Mesendoderm (in vitro differentiated cells): ENCODE measurements around the gene HERPUD1.
A peak's percentile ranks its signal among the peaks of the same experiment; 100 is the strongest.

Source experiments
- DNase-seq: peaks from one replicate; pipeline ENCODE4 v3.0.0; 2013
- H2AK5ac ChIP-seq: 2 replicates; pipeline ENCODE4 v1.6.1; 2013; ENCODE audit warnings: low read length, inconsistent platforms
- H2BK120ac ChIP-seq: 2 replicates; pipeline ENCODE4 v1.6.1; 2013; ENCODE audit warnings: low read depth, mild to moderate bottlenecking, low read length, moderate library complexity, mixed read lengths
- H2BK15ac ChIP-seq: replicated peaks from 2 replicates; pipeline ENCODE4 v1.6.1; 2013; ENCODE audit warnings: low read depth, mild to moderate bottlenecking, moderate library complexity
- H2BK5ac ChIP-seq: 2 replicates; pipeline ENCODE4 v1.6.1; 2013; ENCODE audit warnings: low read length, inconsistent platforms
- H3K18ac ChIP-seq: 2 replicates; pipeline ENCODE4 v1.6.1; 2013; ENCODE audit warnings: mild to moderate bottlenecking, low read length, mixed read lengths
- H3K23ac ChIP-seq: one replicate; pipeline ENCODE4 v1.6.1; 2013; ENCODE audit warnings: low read length
- H3K27ac ChIP-seq: 2 replicates; pipeline ENCODE4 v1.5.1; 2013; ENCODE audit warnings: low read depth, mild to moderate bottlenecking, inconsistent platforms, low read length, moderate library complexity
- H3K27me3 ChIP-seq: 2 replicates; pipeline ENCODE4 v1.6.1; 2013; ENCODE audit warnings: low read length, control low read depth, mild to moderate bottlenecking, inconsistent platforms; ENCODE audit not compliant: insufficient read depth, poor library complexity
- H3K36me3 ChIP-seq: 2 replicates; pipeline ENCODE4 v1.6.1; 2013; ENCODE audit warnings: low read length, inconsistent platforms; ENCODE audit not compliant: control insufficient read depth, insufficient read depth
- H3K4ac ChIP-seq: one replicate; pipeline ENCODE4 v1.6.1; 2013; ENCODE audit warnings: low read depth, mild to moderate bottlenecking, low read length, moderate library complexity
- H3K4me1 ChIP-seq: 2 replicates; pipeline ENCODE4 v1.6.1; 2013; ENCODE audit warnings: low read depth, low read length, inconsistent platforms; ENCODE audit not compliant: control insufficient read depth
- H3K4me2 ChIP-seq: 2 replicates; pipeline ENCODE4 v1.6.1; 2013; ENCODE audit warnings: low read length
- H3K4me3 ChIP-seq: 2 replicates; pipeline ENCODE4 v1.5.1; 2013; ENCODE audit warnings: mild to moderate bottlenecking, low read length
- H3K56ac ChIP-seq: one replicate; pipeline ENCODE4 v1.6.1; 2013; ENCODE audit warnings: low read length
- H3K79me1 ChIP-seq: 2 replicates; pipeline ENCODE4 v1.6.1; 2013; ENCODE audit warnings: low read length, inconsistent platforms
- H3K79me2 ChIP-seq: 2 replicates; pipeline ENCODE4 v1.6.1; 2013; ENCODE audit warnings: mild to moderate bottlenecking, low read length; ENCODE audit not compliant: control insufficient read depth, insufficient read depth
- H3K9ac ChIP-seq: 2 replicates; pipeline ENCODE4 v1.6.1; 2013; ENCODE audit warnings: low read length, inconsistent platforms
- H4K5ac ChIP-seq: one replicate; pipeline ENCODE4 v1.6.1; 2013; ENCODE audit warnings: low read length
- H4K8ac ChIP-seq: one replicate; pipeline ENCODE4 v1.6.1; 2013; ENCODE audit warnings: low read depth, mild to moderate bottlenecking, control low read depth, low read length, moderate library complexity
- WGBS: extraction: QIAGEN DNeasy Blood & Tissue Kit; methylation state at CpG from one replicate; pipeline ENCODE4 v1.1.7; 2013; ENCODE audit warnings: low lambda C conversion rate, missing lambda C conversion rate; ENCODE audit not compliant: insufficient coverage; ENCODE audit errors: extremely low coverage; 5-methylcytosine and 5-hydroxymethylcytosine counted together

The HERPUD1 gene

GRCh38 chr16:56982695-56983094 lies 50.8 kb downstream of the HERPUD1 start:
- Histone ChIP-seq H2BK120ac (no peak overlapping the region), H3K4me2 (no peak overlapping the region), H3K27ac (no peak overlapping the region), H3K4ac (no peak overlapping the region), H3K56ac (no peak overlapping the region), H2AK5ac (no peak overlapping the region), H2BK5ac (no peak overlapping the region), H3K79me2 (no peaks in the 10 kb centered on the region), H3K4me1 (no peaks in the 10 kb centered on the region), H4K5ac (no peak overlapping the region), H4K8ac (no peak overlapping the region), H3K4me3 (no peak overlapping the region), H3K23ac (no peak overlapping the region), H3K18ac (no peak overlapping the region), H3K79me1 (no peaks in the 10 kb centered on the region), H3K9ac (no peak overlapping the region), H3K27me3 (no peaks in the 10 kb centered on the region), H2BK15ac (no peak overlapping the region), H3K36me3 (no peaks in the 10 kb centered on the region)
- no CpG with 5 or more reads among the region's 2 CpGs for WGBS
- no peak for DNase-seq

GRCh38 chr16:56983211-56983751 lies 51.3 kb downstream of the HERPUD1 start:
- no peak overlapping the region for H2BK5ac ChIP-seq
- H3K79me2 ChIP-seq = no peaks in the 10 kb centered on the region
- H4K5ac ChIP-seq = no peak overlapping the region
- H2BK15ac ChIP-seq = no peak overlapping the region
- no peak overlapping the region for H2BK120ac ChIP-seq
- H3K4me2 ChIP-seq = no peak overlapping the region
- no peak overlapping the region for H3K18ac ChIP-seq
- no peak for DNase-seq
- no peak overlapping the region for H3K9ac ChIP-seq
- H3K27ac ChIP-seq = no peak overlapping the region
- H2AK5ac ChIP-seq = no peak overlapping the region
- no peaks in the 10 kb centered on the region for H3K79me1 ChIP-seq
- no peak overlapping the region for H3K4ac ChIP-seq
- WGBS = no CpG with 5 or more reads among the region's 9 CpGs
- no peak overlapping the region for H3K4me3 ChIP-seq
- H3K4me1 ChIP-seq = no peaks in the 10 kb centered on the region
- no peaks in the 10 kb centered on the region for H3K36me3 ChIP-seq
- no peak overlapping the region for H4K8ac ChIP-seq
- H3K23ac ChIP-seq = no peak overlapping the region
- no peak overlapping the region for H3K56ac ChIP-seq
- no peaks in the 10 kb centered on the region for H3K27me3 ChIP-seq

GRCh38 chr16:56984639-56985038 lies 52.7 kb downstream of the HERPUD1 start:
- H3K4me3 ChIP-seq = no peak overlapping the region
- H2BK120ac ChIP-seq = no peak overlapping the region
- no peak overlapping the region for H3K4ac ChIP-seq
- H3K79me2 ChIP-seq = no peaks in the 10 kb centered on the region
- no peaks in the 10 kb centered on the region for H3K36me3 ChIP-seq
- peaks cover 3% of the 10 kb centered on the region for H3K27me3 ChIP-seq
- no peak overlapping the region for H3K56ac ChIP-seq
- H3K18ac ChIP-seq = no peak overlapping the region
- H2BK5ac ChIP-seq = no peak overlapping the region
- no peak overlapping the region for H3K4me2 ChIP-seq
- H3K4me1 ChIP-seq = no peaks in the 10 kb centered on the region
- no CpG with 5 or more reads among the region's 6 CpGs for WGBS
- no peak overlapping the region for H4K5ac ChIP-seq
- H3K23ac ChIP-seq = no peak overlapping the region
- no peak overlapping the region for H3K9ac ChIP-seq
- H4K8ac ChIP-seq = no peak overlapping the region
- no peak overlapping the region for H2BK15ac ChIP-seq
- no peak overlapping the region for H2AK5ac ChIP-seq
- H3K79me1 ChIP-seq = no peaks in the 10 kb centered on the region
- H3K27ac ChIP-seq = no peak overlapping the region
- DNase-seq = peak; percentile 42

GRCh38 chr16:56985288-56985961 lies 53.5 kb downstream of the HERPUD1 start:
- Histone ChIP-seq H2BK120ac (no peak overlapping the region), H4K5ac (no peak overlapping the region)

GRCh38 chr16:56985962-56986360 lies 54.0 kb downstream of the HERPUD1 start:
- no peak overlapping the region for H3K56ac ChIP-seq
- H4K8ac ChIP-seq = no peak overlapping the region
- no peak overlapping the region for H4K5ac ChIP-seq
- no CpG with 5 or more reads among the region's 2 CpGs for WGBS
- H3K27ac ChIP-seq = no peak overlapping the region
- no peaks in the 10 kb centered on the region for H3K79me2 ChIP-seq
- DNase-seq = no peak
- no peaks in the 10 kb centered on the region for H3K79me1 ChIP-seq
- no peak overlapping the region for H3K23ac ChIP-seq
- no peak overlapping the region for H2BK5ac ChIP-seq
- no peak overlapping the region for H2BK120ac ChIP-seq
- H3K4me1 ChIP-seq = no peaks in the 10 kb centered on the region
- H3K4ac ChIP-seq = no peak overlapping the region
- H3K4me2 ChIP-seq = no peak overlapping the region
- H3K36me3 ChIP-seq = no peaks in the 10 kb centered on the region
- no peak overlapping the region for H2BK15ac ChIP-seq
- H2AK5ac ChIP-seq = no peak overlapping the region
- H3K18ac ChIP-seq = no peak overlapping the region
- H3K4me3 ChIP-seq = no peak overlapping the region
- H3K9ac ChIP-seq = no peak overlapping the region
- peaks cover 8% of the 10 kb centered on the region for H3K27me3 ChIP-seq

More at GRCh38 chr16:56985288-56985961, 53.5 kb downstream of the HERPUD1 start:
- Histone ChIP-seq H3K56ac (no peak overlapping the region), H2BK5ac (no peak overlapping the region), H3K9ac (no peak overlapping the region), H3K27me3 (peaks cover 7% of the 10 kb centered on the region), H3K79me1 (no peaks in the 10 kb centered on the region), H3K4me2 (no peak overlapping the region), H2AK5ac (no peak overlapping the region), H3K4me1 (no peaks in the 10 kb centered on the region), H3K79me2 (no peaks in the 10 kb centered on the region), H3K4ac (no peak overlapping the region), H3K36me3 (no peaks in the 10 kb centered on the region), H3K18ac (no peak overlapping the region), H3K27ac (no peak overlapping the region), H3K23ac (no peak overlapping the region), H4K8ac (no peak overlapping the region), H3K4me3 (no peak overlapping the region), H2BK15ac (no peak overlapping the region)
- no CpG with 5 or more reads among the region's 7 CpGs for WGBS
- DNase-seq = peak; percentile 61

GRCh38 chr16:56986361-56986760 lies 54.4 kb downstream of the HERPUD1 start:
- Histone ChIP-seq H3K79me1 (no peaks in the 10 kb centered on the region), H2BK5ac (no peak overlapping the region), H3K4me2 (no peak overlapping the region), H4K8ac (no peak overlapping the region), H4K5ac (no peak overlapping the region), H3K79me2 (no peaks in the 10 kb centered on the region), H3K9ac (no peak overlapping the region), H3K23ac (no peak overlapping the region), H3K18ac (no peak overlapping the region), H3K4ac (no peak overlapping the region), H3K4me1 (no peaks in the 10 kb centered on the region), H2AK5ac (no peak overlapping the region), H3K4me3 (no peak overlapping the region), H3K36me3 (no peaks in the 10 kb centered on the region), H2BK120ac (no peak overlapping the region), H3K27me3 (peaks cover 8% of the 10 kb centered on the region), H3K27ac (no peak overlapping the region), H3K56ac (no peak overlapping the region), H2BK15ac (no peak overlapping the region)
- WGBS = no CpG with 5 or more reads among the region's 1 CpG
- no peak for DNase-seq
